Measurements from ENCODE around the gene UQCC5. TPM values are rescaled to one million over a fixed set of nuclear protein-coding genes. Genes with fewer than 3 reads are reported as not detected.

Gene UQCC5
- total RNA-seq, 4 donors from 2014 or later, result 0.32 to 5.1 (median 1.9) TPM

DNA sequence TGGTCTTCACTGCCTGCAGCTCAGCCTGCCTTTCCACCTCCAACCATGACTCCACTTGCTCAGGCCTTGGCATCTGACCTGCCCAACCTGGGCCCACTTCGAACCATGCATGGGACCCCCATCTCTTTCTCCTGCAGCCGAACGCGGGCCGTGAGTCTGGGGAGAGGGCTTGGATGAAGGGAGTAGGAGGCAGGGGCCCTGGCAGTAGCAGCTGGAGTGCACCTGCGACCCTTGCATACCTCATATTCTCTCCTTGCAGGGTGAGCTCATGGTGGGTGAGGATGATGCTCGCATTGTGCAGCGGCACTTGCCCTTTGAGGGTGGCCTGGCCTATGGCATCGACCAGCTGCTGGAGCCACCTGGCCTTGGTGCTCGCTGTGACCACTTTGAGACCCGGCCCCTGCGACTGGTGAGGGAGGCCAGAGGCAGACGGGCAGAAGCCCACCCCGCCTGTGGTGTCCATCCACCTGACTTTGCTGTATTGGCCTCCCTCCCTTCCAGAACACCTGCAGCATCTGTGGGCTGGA is 16.2 kb upstream of the UQCC5 start:
- WGBS, 2 donors, result 80% methylated on average over 1 of the region's 14 CpGs; no CpG with 5 or more reads in 1 of the 2 donors
- TF ChIP-seq POLR2A (IDR thresholded peaks at IDR 0.05) (no peak), CTCF (IDR thresholded peaks at IDR 0.05) (no peak)
- Histone ChIP-seq H3K27ac (no peak overlapping the region), H3K27me3 (no peaks in the 10 kb centered on the region), H3K4me3 (no peak overlapping the region), H3K36me3 (peaks cover 6 to 27% (median 8%) of the 10 kb centered on the region in 3 donors), H3K4me1 (peaks cover 8 to 27% (median 14%) of the 10 kb centered on the region in 3 donors), H3K9me3 (no peaks in the 10 kb centered on the region)
- DNase-seq, result no peak
- intact Hi-C loops (cut with DNase I), result no loop called here

- peaks cover 6 to 27% (median 8%) of the 10 kb centered on the region in 3 donors for H3K36me3 ChIP-seq
Observed at GRCh38 chr3:52520716-52521487, 15.5 kb upstream of the UQCC5 start.

GRCh38 chr3:52521488-52521824 is 14.9 kb upstream of the UQCC5 start:
- peaks cover 6 to 27% (median 8%) of the 10 kb centered on the region in 3 donors for H3K36me3 ChIP-seq

More at GRCh38 chr3:52520716-52521487, 15.5 kb upstream of the UQCC5 start:
- 82% methylated on average over 6 of the region's 20 CpGs; no CpG with 5 or more reads in 1 of the 2 donors for WGBS, 2 donors
- H3K9me3 ChIP-seq, result no peaks in the 10 kb centered on the region
- no peak overlapping the region for H3K27ac ChIP-seq
- intact Hi-C loops (cut with DNase I), result no loop called here
- peaks cover 15 to 34% (median 21%) of the 10 kb centered on the region in 3 donors for H3K4me1 ChIP-seq
- no peak overlapping the region for H3K4me3 ChIP-seq
- no peaks in the 10 kb centered on the region for H3K27me3 ChIP-seq
- TF ChIP-seq POLR2A (IDR thresholded peaks at IDR 0.05) (no peak), CTCF (IDR thresholded peaks at IDR 0.05) (no peak)
- no peak for DNase-seq

DNA sequence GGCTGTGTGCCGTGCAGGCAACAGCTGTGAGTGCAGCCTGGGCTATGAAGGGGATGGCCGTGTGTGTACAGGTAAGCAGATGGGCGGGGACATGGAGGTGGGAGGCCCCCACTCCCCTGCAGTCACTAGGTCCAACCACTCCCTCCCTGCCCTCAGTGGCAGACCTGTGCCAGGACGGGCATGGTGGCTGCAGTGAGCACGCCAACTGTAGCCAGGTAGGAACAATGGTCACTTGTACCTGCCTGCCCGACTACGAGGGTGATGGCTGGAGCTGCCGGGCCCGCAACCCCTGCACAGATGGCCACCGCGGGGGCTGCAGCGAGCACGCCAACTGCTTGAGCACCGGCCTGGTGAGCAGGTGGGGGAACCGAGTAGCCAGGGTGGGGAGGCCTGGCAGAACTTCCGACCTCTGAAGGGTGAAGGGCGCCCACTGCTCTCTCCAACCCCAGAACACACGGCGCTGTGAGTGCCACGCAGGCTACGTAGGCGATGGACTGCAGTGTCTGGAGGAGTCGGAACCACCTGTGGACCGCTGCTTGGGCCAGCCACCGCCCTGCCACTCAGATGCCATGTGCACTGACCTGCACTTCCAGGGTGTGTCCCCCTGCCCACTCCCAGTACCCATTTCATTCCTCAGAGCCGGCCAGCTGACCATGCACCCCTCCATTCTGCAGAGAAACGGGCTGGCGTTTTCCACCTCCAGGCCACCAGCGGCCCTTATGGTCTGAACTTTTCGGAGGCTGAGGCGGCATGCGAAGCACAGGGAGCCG is 14.3 kb upstream of the UQCC5 start:
- Histone ChIP-seq H3K4me3 (no peak overlapping the region), H3K27ac (no peak overlapping the region), H3K9me3 (no peaks in the 10 kb centered on the region), H3K27me3 (no peaks in the 10 kb centered on the region), H3K36me3 (peaks cover 6 to 33% (median 8%) of the 10 kb centered on the region in 3 donors), H3K4me1 (peaks cover 24 to 45% (median 26%) of the 10 kb centered on the region in 3 donors)
- intact Hi-C loops (cut with DNase I), result no loop called here
- DNase-seq, result no peak
- no peak for TF ChIP-seq CTCF (IDR thresholded peaks at IDR 0.05)
- TF ChIP-seq POLR2A (IDR thresholded peaks at IDR 0.05), result no peak
- 70 to 100% methylated on average over 4 to 7 of the region's 33 CpGs for whole genome bisulfite sequencing, 2 donors

More at GRCh38 chr3:52521488-52521824, 14.9 kb upstream of the UQCC5 start:
- Histone ChIP-seq H3K27me3 (no peaks in the 10 kb centered on the region), H3K4me3 (no peak overlapping the region), H3K4me1 (peaks cover 20 to 39% (median 24%) of the 10 kb centered on the region in 3 donors), H3K9me3 (no peaks in the 10 kb centered on the region), H3K27ac (no peak overlapping the region)
- WGBS, 2 donors, result 60 to 90% methylated on average over 1 to 4 of the region's 8 CpGs
- no peak for DNase-seq
- intact Hi-C loops (cut with DNase I), result no loop called here
- no peak for TF ChIP-seq CTCF (IDR thresholded peaks at IDR 0.05)
- TF ChIP-seq POLR2A (IDR thresholded peaks at IDR 0.05), result no peak
